Endodermal cell (in vitro differentiated cells): ENCODE data around the gene PROM1. TPM values are rescaled to one million over a fixed set of nuclear protein-coding genes. Genes with fewer than 3 reads are reported as not detected.

Source experiments
- DNase-seq: peaks from one replicate; pipeline ENCODE4 v3.0.0-alpha.2; 2017
- H3K27ac ChIP-seq: 2 replicates; pipeline ENCODE4 v1.5.1; 2013; ENCODE audit warnings: mild to moderate bottlenecking, low read depth, low read length, moderate library complexity
- H3K27me3 ChIP-seq: 2 replicates; pipeline ENCODE4 v1.6.1; 2013; ENCODE audit warnings: mild to moderate bottlenecking, low read length, moderate library complexity; ENCODE audit not compliant: insufficient read depth, control insufficient read depth, poor library complexity, severe bottlenecking
- H3K36me3 ChIP-seq: 2 replicates; pipeline ENCODE4 v1.7.0; 2013; ENCODE audit warnings: mild to moderate bottlenecking, low read length, moderate library complexity; ENCODE audit not compliant: control insufficient read depth, insufficient read depth
- H3K4me1 ChIP-seq: one replicate; pipeline ENCODE4 v1.7.0; 2013; ENCODE audit warnings: low read length; ENCODE audit not compliant: control insufficient read depth, insufficient read depth
- H3K4me3 ChIP-seq: 2 replicates; pipeline ENCODE4 v1.5.1; 2013; ENCODE audit warnings: mild to moderate bottlenecking, low read length, moderate library complexity
- H3K9ac ChIP-seq: 2 replicates; pipeline ENCODE4 v1.6.1; 2013; ENCODE audit warnings: mild to moderate bottlenecking, low read length, moderate library complexity; ENCODE audit not compliant: poor library complexity, severe bottlenecking; ENCODE audit errors: extremely low read depth
- H3K9me3 ChIP-seq: 2 replicates; pipeline ENCODE4 v1.6.1; 2013; ENCODE audit warnings: mild to moderate bottlenecking, low read length, moderate library complexity; ENCODE audit not compliant: control insufficient read depth
- H3K27ac Mint-ChIP-seq: 2 replicates; pipeline ENCODE4 v1.8.0; 2020; ENCODE audit warnings: mixed read lengths
- H3K27me3 Mint-ChIP-seq: 2 replicates; pipeline ENCODE4 v1.8.0; 2021; ENCODE audit warnings: mild to moderate bottlenecking, mixed read lengths; ENCODE audit not compliant: insufficient read depth
- H3K36me3 Mint-ChIP-seq: 2 replicates; pipeline ENCODE4 v1.8.0; 2020; ENCODE audit warnings: low read depth, mixed read lengths
- H3K4me1 Mint-ChIP-seq: 2 replicates; pipeline ENCODE4 v1.8.0; 2020; ENCODE audit warnings: mixed read lengths
- H3K4me3 Mint-ChIP-seq: 2 replicates; pipeline ENCODE4 v1.8.0; 2020; ENCODE audit warnings: mild to moderate bottlenecking, moderate library complexity, mixed read lengths
- H3K9me3 Mint-ChIP-seq: 2 replicates; pipeline ENCODE4 v1.8.0; 2020; ENCODE audit warnings: mild to moderate bottlenecking, mixed read lengths
- WGBS, 2 experiments: methylation state at CpG; one replicate each; pipeline versions ENCODE4 v1.1.5 to v1.1.7; 2013; ENCODE audit warnings: missing lambda C conversion rate in 2 of 2, mixed read lengths in 1 of 2; ENCODE audit not compliant: insufficient coverage in 1 of 2, insufficient read length in 1 of 2; 5-methylcytosine and 5-hydroxymethylcytosine counted together
- total RNA-seq, 2 donors: library from RNA; stranded (reverse); fragmentation: NEBNext Ultra II Directional in 1 of 2; extraction: Animal tissue kit (Norgen Biotek cat#: 25700) in 1 of 2; gene quantifications; 2 replicates in 1 of 2; 3 replicates in 1 of 2; pipeline ENCODE4 v1.2.1, GENCODE V29; 2021
- TF ChIP-seq, protein P1 (sequence below): fragments of 200-600 bp; sonication (generic); conservative IDR thresholded peaks from 2 replicates; pipeline ENCODE4 v1.5.0; 2021; ENCODE audit warnings: antibody characterized with exemption, mild to moderate bottlenecking

Gene PROM1
- total RNA-seq, 2 donors from 2014 or later = 38.6 to 51.6 TPM

DNA sequence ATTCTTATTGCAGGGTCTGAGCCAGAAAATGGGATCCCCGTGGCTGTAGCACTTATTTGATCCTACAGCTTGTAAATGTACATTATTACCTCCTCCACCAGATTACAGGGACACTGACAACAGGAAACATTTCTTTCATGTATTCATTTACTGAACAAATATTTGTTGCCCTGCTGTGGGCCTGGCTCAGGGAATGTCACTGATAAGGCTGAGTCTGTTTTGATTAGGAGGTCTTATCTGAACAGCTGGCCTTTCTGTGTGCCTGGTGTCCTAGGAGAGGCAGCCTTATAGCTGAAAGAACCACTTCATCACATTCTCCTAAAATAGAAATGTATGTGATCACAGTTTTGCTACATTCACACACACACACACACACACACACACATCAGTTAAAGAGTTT, 45.5 kb upstream of the PROM1 start:
- 43 to 80% methylated on average over 1 of the region's 1 CpG for WGBS, 2 experiments
- Mint-ChIP-seq H3K4me1 (peaks cover 56% of the 10 kb centered on the region), H3K36me3 (no peaks in the 10 kb centered on the region), H3K9me3 (peaks cover 3% of the 10 kb centered on the region), H3K4me3 (peak overlapping the region; percentile 4), H3K27ac (no peak overlapping the region), H3K27me3 (peaks cover 5% of the 10 kb centered on the region)
- no peaks in the 10 kb centered on the region for H3K27me3 ChIP-seq
- H3K36me3 ChIP-seq = no peaks in the 10 kb centered on the region
- no peak overlapping the region for H3K27ac ChIP-seq
- H3K9me3 ChIP-seq = no peaks in the 10 kb centered on the region
- H3K4me3 ChIP-seq = peak overlapping the region; percentile 65
- H3K9ac ChIP-seq = no peak overlapping the region
- H3K4me1 ChIP-seq = peaks cover 15% of the 10 kb centered on the region
- no peak for DNase-seq
- TF ChIP-seq, protein P1, sequence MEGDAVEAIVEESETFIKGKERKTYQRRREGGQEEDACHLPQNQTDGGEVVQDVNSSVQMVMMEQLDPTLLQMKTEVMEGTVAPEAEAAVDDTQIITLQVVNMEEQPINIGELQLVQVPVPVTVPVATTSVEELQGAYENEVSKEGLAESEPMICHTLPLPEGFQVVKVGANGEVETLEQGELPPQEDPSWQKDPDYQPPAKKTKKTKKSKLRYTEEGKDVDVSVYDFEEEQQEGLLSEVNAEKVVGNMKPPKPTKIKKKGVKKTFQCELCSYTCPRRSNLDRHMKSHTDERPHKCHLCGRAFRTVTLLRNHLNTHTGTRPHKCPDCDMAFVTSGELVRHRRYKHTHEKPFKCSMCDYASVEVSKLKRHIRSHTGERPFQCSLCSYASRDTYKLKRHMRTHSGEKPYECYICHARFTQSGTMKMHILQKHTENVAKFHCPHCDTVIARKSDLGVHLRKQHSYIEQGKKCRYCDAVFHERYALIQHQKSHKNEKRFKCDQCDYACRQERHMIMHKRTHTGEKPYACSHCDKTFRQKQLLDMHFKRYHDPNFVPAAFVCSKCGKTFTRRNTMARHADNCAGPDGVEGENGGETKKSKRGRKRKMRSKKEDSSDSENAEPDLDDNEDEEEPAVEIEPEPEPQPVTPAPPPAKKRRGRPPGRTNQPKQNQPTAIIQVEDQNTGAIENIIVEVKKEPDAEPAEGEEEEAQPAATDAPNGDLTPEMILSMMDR = no peak

DNA sequence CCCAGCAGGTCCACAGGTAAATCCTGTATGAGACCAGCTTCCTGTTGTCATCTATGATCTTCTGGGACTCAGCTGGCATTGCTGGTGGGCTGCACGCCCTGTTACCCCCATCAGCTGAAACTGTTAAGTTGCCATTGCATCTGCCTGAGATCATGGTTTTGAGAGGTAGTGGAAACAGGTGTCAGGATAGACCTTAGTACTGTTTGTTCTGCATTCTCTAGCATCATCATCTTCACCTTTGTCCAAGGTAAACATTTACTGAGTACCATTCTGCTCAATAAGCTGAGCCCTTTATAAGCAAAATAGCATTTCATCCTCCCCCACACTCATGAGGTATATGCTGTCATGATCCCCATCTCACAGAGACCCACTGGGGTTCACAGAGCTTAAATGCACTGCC, 42.9 kb upstream of the PROM1 start:
- H3K9me3 ChIP-seq = no peaks in the 10 kb centered on the region
- no peaks in the 10 kb centered on the region for H3K27me3 ChIP-seq
- 92 to 100% methylated on average over 1 of the region's 1 CpG for WGBS, 2 experiments
- peaks cover 51% of the 10 kb centered on the region for H3K4me1 Mint-ChIP-seq
- H3K36me3 Mint-ChIP-seq = no peaks in the 10 kb centered on the region
- H3K27ac Mint-ChIP-seq = no peak overlapping the region
- H3K4me3 ChIP-seq = no peak overlapping the region
- TF ChIP-seq, protein P1 = no peak
- H3K4me1 ChIP-seq = peaks cover 13% of the 10 kb centered on the region
- H3K4me3 Mint-ChIP-seq = no peak overlapping the region
- peaks cover 5% of the 10 kb centered on the region for H3K27me3 Mint-ChIP-seq
- no peak overlapping the region for H3K9ac ChIP-seq
- H3K9me3 Mint-ChIP-seq = no peaks in the 10 kb centered on the region
- no peak overlapping the region for H3K27ac ChIP-seq
- H3K36me3 ChIP-seq = no peaks in the 10 kb centered on the region
- DNase-seq = no peak

DNA sequence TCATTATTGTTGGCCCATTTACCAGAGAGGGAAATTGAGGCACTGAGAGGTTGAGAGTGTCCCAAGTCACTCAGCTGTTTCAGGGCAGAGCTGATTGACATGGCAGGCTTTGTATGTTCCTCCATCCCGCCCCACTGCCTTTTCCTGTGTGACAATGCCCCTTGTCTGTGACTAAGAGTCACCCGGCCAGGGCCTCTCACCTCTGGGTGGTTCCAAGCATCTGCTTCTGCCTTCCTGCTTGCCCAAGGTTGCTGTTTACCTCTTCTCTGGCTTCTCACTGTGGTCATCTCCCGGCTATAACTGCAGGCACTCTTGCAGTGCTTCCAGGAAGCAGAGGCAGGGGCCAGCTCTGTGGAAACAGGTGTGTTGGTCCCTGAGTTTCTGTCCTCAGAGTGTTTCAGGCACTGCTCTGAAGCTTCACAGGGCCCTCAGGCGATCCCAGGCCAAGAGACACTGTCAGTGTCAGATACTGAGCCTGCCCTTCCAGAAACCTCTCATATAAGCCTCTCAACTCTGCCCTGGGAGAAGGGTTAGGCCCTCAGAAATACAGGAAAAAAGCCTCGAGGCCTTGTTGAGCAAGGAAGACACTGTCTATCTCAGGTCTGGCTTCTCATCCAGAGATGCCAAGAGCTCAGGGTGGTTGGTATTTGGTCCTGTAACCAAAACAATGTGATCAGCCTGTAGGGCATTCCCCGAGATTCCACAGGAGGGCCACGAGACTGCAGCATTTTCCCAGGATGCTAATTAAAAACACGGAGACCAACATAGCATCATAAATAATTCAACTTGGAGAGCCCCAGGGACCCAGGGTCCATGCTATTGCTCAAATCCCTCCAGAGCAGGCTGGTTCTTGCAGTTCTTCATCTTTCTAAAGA, 42.0 kb upstream of the PROM1 start:
- Mint-ChIP-seq H3K27ac (no peak overlapping the region), H3K4me1 (peaks cover 51% of the 10 kb centered on the region), H3K36me3 (no peaks in the 10 kb centered on the region), H3K4me3 (no peak overlapping the region), H3K9me3 (no peaks in the 10 kb centered on the region), H3K27me3 (peaks cover 6% of the 10 kb centered on the region)
- 85 to 87% methylated on average over 6 to 8 of the region's 8 CpGs for WGBS, 2 experiments
- H3K27me3 ChIP-seq = no peaks in the 10 kb centered on the region
- no peaks in the 10 kb centered on the region for H3K9me3 ChIP-seq
- H3K36me3 ChIP-seq = no peaks in the 10 kb centered on the region
- DNase-seq = peak; percentile 47
- peaks cover 13% of the 10 kb centered on the region for H3K4me1 ChIP-seq
- H3K9ac ChIP-seq = no peak overlapping the region
- H3K4me3 ChIP-seq = no peak overlapping the region
- TF ChIP-seq, protein P1 = peak; percentile 43
- H3K27ac ChIP-seq = no peak overlapping the region
